Hepatocyte (in vitro differentiated cells): ENCODE measurements around the gene ITPR1. TPM values are rescaled to one million over a fixed set of nuclear protein-coding genes. Genes with fewer than 3 reads are reported as not detected.

Source experiments
- DNase-seq: peaks from one replicate; pipeline ENCODE4 v3.0.0-alpha.2; 2016; ENCODE audit warnings: low spot score
- H2AFZ ChIP-seq: fragments of 200-600 bp; sonication (generic); 2 replicates; pipeline ENCODE4 v1.6.0; 2016; ENCODE audit warnings: antibody characterized with exemption, mild to moderate bottlenecking
- H3K27ac ChIP-seq: fragments of 200-600 bp; sonication (generic); 2 replicates; pipeline ENCODE4 v1.5.1; 2016; ENCODE audit warnings: mild to moderate bottlenecking
- H3K27me3 ChIP-seq: fragments of 200-600 bp; sonication (generic); 2 replicates; pipeline ENCODE4 v1.6.1; 2016
- H3K36me3 ChIP-seq: fragments of 200-600 bp; sonication (generic); replicated peaks from 2 replicates; pipeline ENCODE4 v1.5.1; 2016; ENCODE audit warnings: low read depth; ENCODE audit not compliant: insufficient read depth
- H3K4me1 ChIP-seq: fragments of 200-600 bp; sonication (generic); 2 replicates; pipeline ENCODE4 v1.5.1; 2016; ENCODE audit warnings: mild to moderate bottlenecking, moderate library complexity; ENCODE audit not compliant: insufficient read depth
- H3K4me2 ChIP-seq: fragments of 200-600 bp; sonication (generic); 2 replicates; pipeline ENCODE4 v1.6.0; 2016
- H3K4me3 ChIP-seq: fragments of 200-600 bp; sonication (generic); 2 replicates; pipeline ENCODE4 v1.5.1; 2016; ENCODE audit warnings: mild to moderate bottlenecking
- H3K79me2 ChIP-seq: fragments of 200-600 bp; sonication (generic); 2 replicates; pipeline ENCODE4 v1.6.0; 2017; ENCODE audit warnings: mild to moderate bottlenecking
- H3K9me2 ChIP-seq: fragments of 200-600 bp; sonication (generic); replicated peaks from 2 replicates; pipeline ENCODE4 v1.6.0; 2017; ENCODE audit warnings: mild to moderate bottlenecking; ENCODE audit not compliant: insufficient read depth
- H3K9me3 ChIP-seq: fragments of 200-600 bp; sonication (generic); 2 replicates; pipeline ENCODE4 v1.5.1; 2016; ENCODE audit warnings: low read depth, mild to moderate bottlenecking
- H4K20me1 ChIP-seq: fragments of 200-600 bp; sonication (generic); 2 replicates; pipeline ENCODE4 v1.6.0; 2016; ENCODE audit warnings: mild to moderate bottlenecking; ENCODE audit not compliant: insufficient read depth, poor library complexity, severe bottlenecking
- EZH2 ChIP-seq: fragments of 200-600 bp; sonication (generic); IDR thresholded peaks from 2 replicates; pipeline ENCODE4 v1.6.1; 2016; ENCODE audit warnings: antibody characterized with exemption, mild to moderate bottlenecking, borderline replicate concordance
- EZH2phosphoT487 ChIP-seq: fragments of 200-600 bp; sonication (generic); IDR thresholded peaks from one replicate; pipeline ENCODE4 v1.6.1; 2018; ENCODE audit warnings: antibody characterized with exemption, mild to moderate bottlenecking, low read depth, moderate library complexity; ENCODE audit not compliant: unreplicated experiment, severe bottlenecking
- WGBS: methylation state at CpG from one replicate; pipeline ENCODE4 v1.1.6; 2016; ENCODE audit warnings: low lambda C conversion rate; ENCODE audit errors: missing lambda C conversion rate; 5-methylcytosine and 5-hydroxymethylcytosine counted together
- polyA plus RNA-seq: library from polyadenylated mRNA; unstranded; fragments of >200 nt; fragmentation: Nextera tagmentation; extraction: Ambion mirVana; gene quantifications from 2 replicates; pipeline ENCODE4 v1.2.1, GENCODE V29; 2016
- total RNA-seq: library from RNA; depleted of rRNA; stranded (reverse); fragments of >200 nt; gene quantifications from 2 replicates; pipeline ENCODE4 v1.2.3, GENCODE V29; 2014
- TF ChIP-seq, protein P1 (sequence below): fragments of 200-600 bp; sonication (generic); IDR thresholded peaks from 2 replicates; pipeline ENCODE4 v1.5.1; 2016; ENCODE audit warnings: antibody characterized with exemption, mild to moderate bottlenecking; ENCODE audit not compliant: poor library complexity

Gene ITPR1
- total and polyA plus RNA-seq, 2 experiments from 2014 or later = 46.8 to 90.8 TPM

DNA sequence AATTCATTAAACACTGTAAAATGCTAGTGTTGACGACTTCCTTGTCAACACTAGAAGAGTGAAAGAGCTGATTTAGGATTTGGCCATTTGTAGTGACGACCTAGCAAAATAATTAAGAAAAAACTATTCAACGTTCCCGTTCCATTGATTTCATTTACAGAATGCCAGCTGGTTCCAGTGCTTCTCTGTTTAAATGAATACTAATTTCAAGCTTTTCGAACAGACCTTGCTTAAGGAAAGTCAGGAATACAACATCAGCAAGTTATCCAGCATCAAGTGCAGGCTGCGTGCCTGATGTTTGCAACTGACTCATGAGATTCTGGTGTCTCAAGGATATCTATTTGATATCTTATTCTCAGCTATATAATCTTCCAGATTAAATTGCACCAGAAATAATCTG lies 387.7 kb downstream of the ITPR1 start:
- no peaks in the 10 kb centered on the region for H3K79me2 ChIP-seq
- no peaks in the 10 kb centered on the region for H3K27me3 ChIP-seq
- no peak overlapping the region for H2AFZ ChIP-seq
- H3K9me3 ChIP-seq = peaks cover 4% of the 10 kb centered on the region
- H3K4me2 ChIP-seq = no peak overlapping the region
- no peak for DNase-seq
- H3K36me3 ChIP-seq = no peaks in the 10 kb centered on the region
- no peak overlapping the region for H3K4me3 ChIP-seq
- no peaks in the 10 kb centered on the region for H3K9me2 ChIP-seq
- TF ChIP-seq EZH2phosphoT487 (no peak), EZH2 (no peak)
- TF ChIP-seq, protein P1, sequence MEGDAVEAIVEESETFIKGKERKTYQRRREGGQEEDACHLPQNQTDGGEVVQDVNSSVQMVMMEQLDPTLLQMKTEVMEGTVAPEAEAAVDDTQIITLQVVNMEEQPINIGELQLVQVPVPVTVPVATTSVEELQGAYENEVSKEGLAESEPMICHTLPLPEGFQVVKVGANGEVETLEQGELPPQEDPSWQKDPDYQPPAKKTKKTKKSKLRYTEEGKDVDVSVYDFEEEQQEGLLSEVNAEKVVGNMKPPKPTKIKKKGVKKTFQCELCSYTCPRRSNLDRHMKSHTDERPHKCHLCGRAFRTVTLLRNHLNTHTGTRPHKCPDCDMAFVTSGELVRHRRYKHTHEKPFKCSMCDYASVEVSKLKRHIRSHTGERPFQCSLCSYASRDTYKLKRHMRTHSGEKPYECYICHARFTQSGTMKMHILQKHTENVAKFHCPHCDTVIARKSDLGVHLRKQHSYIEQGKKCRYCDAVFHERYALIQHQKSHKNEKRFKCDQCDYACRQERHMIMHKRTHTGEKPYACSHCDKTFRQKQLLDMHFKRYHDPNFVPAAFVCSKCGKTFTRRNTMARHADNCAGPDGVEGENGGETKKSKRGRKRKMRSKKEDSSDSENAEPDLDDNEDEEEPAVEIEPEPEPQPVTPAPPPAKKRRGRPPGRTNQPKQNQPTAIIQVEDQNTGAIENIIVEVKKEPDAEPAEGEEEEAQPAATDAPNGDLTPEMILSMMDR = no peak
- no peak overlapping the region for H3K27ac ChIP-seq
- 89% methylated on average over 6 of the region's 6 CpGs for WGBS
- H3K4me1 ChIP-seq = no peaks in the 10 kb centered on the region
- H4K20me1 ChIP-seq = no peaks in the 10 kb centered on the region

DNA sequence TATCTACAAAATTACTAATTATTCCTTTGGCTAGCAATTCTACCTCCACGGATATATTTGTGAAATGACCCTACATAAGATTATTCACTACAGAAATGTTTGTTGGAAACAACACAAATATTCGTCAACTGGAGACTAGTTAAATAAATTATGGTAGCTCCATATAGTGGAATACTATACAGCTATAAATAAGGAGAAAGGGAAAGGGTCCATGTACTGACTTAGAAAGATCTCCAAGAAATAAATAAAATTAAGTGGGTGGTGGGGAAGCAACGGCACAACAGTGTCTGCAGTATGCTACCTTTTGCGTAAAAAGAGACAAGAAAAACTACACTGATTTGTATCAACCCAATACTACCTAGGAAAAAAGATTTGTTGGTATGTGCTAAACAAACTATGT lies 389.4 kb downstream of the ITPR1 start:
- 96% methylated on average over 4 of the region's 4 CpGs for WGBS
- no peaks in the 10 kb centered on the region for H3K36me3 ChIP-seq
- H3K4me1 ChIP-seq = no peaks in the 10 kb centered on the region
- H3K9me3 ChIP-seq = peaks cover 4% of the 10 kb centered on the region
- DNase-seq = no peak
- no peak overlapping the region for H3K4me3 ChIP-seq
- no peak overlapping the region for H3K27ac ChIP-seq
- H4K20me1 ChIP-seq = no peaks in the 10 kb centered on the region
- no peaks in the 10 kb centered on the region for H3K79me2 ChIP-seq
- no peaks in the 10 kb centered on the region for H3K27me3 ChIP-seq
- TF ChIP-seq EZH2phosphoT487 = no peak
- TF ChIP-seq, protein P1 = no peak
- TF ChIP-seq EZH2 = no peak
- no peak overlapping the region for H2AFZ ChIP-seq
- no peak overlapping the region for H3K4me2 ChIP-seq
- H3K9me2 ChIP-seq = no peaks in the 10 kb centered on the region

DNA sequence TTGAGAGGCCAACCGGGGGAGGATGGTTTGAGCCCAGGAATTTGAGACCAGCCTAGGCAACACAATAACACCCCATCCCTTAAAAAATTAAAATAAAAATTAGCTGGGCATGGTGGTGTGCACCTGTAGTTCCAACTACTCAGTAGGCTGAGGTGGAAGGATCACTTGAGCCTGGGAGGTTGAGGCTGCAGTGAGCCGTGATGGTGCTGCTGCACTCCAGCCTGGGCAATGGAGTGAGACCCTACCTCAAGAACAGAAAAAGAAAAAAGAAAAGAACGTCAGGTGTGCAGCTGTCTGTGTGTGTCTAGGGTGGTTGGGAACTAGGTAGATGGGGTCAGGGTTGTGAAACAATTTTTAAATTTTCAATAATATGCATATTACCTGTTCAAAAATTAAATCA lies 389.9 kb downstream of the ITPR1 start:
- H3K27ac ChIP-seq = no peak overlapping the region
- no peaks in the 10 kb centered on the region for H3K9me2 ChIP-seq
- no peaks in the 10 kb centered on the region for H4K20me1 ChIP-seq
- no peaks in the 10 kb centered on the region for H3K4me1 ChIP-seq
- WGBS = 87% methylated on average over 3 of the region's 3 CpGs
- H3K27me3 ChIP-seq = no peaks in the 10 kb centered on the region
- no peak for TF ChIP-seq EZH2
- no peak for TF ChIP-seq EZH2phosphoT487
- TF ChIP-seq, protein P1 = no peak
- no peak overlapping the region for H3K4me3 ChIP-seq
- H3K79me2 ChIP-seq = no peaks in the 10 kb centered on the region
- peaks cover 4% of the 10 kb centered on the region for H3K9me3 ChIP-seq
- H3K36me3 ChIP-seq = no peaks in the 10 kb centered on the region
- no peak overlapping the region for H2AFZ ChIP-seq
- DNase-seq = no peak
- H3K4me2 ChIP-seq = no peak overlapping the region

DNA sequence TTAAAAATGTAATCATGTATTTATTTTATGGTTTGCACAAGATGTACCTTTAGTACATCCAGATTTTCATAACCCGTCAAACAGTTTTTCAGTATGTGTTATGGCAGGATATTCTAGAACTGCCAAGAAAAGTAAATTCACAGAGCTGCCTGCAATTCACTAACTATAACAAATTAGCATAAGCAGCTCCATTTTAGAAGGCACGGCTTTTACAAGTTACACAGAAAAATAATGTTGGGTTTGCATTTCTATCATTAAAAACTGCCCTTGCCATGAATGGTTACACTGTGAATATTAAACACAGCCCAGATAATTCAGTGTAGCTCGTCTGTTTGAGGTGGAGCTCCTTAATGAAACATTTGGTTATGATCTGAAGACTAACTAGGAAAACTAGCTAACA lies 391.7 kb downstream of the ITPR1 start:
- Histone ChIP-seq H3K79me2 (no peaks in the 10 kb centered on the region), H2AFZ (no peak overlapping the region), H3K9me3 (peaks cover 4% of the 10 kb centered on the region), H3K4me3 (no peak overlapping the region), H3K4me2 (no peak overlapping the region), H3K36me3 (no peaks in the 10 kb centered on the region), H3K27me3 (no peaks in the 10 kb centered on the region), H3K4me1 (no peaks in the 10 kb centered on the region), H4K20me1 (no peaks in the 10 kb centered on the region), H3K9me2 (no peaks in the 10 kb centered on the region), H3K27ac (no peak overlapping the region)
- TF ChIP-seq EZH2phosphoT487 = no peak
- DNase-seq = no peak
- 84% methylated on average over 3 of the region's 3 CpGs for WGBS
